Fibroblast of the aortic adventitia (primary cell): Measurements from ENCODE around the gene SEMA5B. TPM values are rescaled to one million over a fixed set of nuclear protein-coding genes. Genes with fewer than 3 reads are reported as not detected.
A peak's percentile ranks its signal among the peaks of the same experiment; 100 is the strongest.

Experiments
- DNase-seq: peaks from one replicate; pipeline ENCODE4 v3.0.0-alpha.2; 2010; ENCODE audit warnings: low read depth
- H3K4me3 ChIP-seq: 2 replicates; pipeline ENCODE4 v1.5.1; 2011; ENCODE audit warnings: low read depth, mild to moderate bottlenecking, control low read depth, low read length, moderate library complexity
- CTCF ChIP-seq: IDR thresholded peaks from 2 replicates; pipeline ENCODE4 v1.5.1; 2011; ENCODE audit warnings: mild to moderate bottlenecking, low read length, control low read depth, inconsistent platforms; ENCODE audit not compliant: insufficient read depth
- total RNA-seq: library from RNA; depleted of rRNA; stranded (reverse); fragments of >200 nt; gene quantifications from 2 replicates; pipeline ENCODE4 v1.2.3, GENCODE V29; 2012; ENCODE audit warnings: low replicate concordance

Gene SEMA5B
- total RNA-seq, 1 donor: 0.18 TPM

DNA sequence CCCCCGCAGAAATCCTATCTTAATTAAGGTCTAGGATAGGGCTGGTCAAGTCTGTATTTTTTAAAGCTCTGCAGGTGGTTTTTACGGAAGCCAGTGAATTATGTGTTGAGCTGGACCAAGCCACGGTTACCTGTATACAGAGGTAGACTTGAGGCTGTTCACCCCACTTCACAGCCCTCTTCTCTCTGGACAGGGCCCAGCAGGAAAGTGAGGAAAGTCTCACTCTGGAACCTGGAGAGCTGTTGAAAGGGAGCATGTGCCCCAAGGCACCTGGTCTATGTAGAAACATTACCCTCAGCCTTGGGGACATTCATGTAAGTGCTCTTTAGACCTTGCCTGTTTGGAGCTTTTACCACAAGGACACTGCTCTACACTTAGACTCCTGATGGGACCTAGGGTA, 6.9 kb downstream of the SEMA5B start:
- H3K4me3 ChIP-seq: no peak overlapping the region
- TF ChIP-seq CTCF: no peak
- no peak for DNase-seq

- H3K4me3 ChIP-seq: no peak overlapping the region
- no peak for TF ChIP-seq CTCF
- no peak for DNase-seq
These were observed 8.0 kb downstream of the SEMA5B start for GRCh38 chr3:123019591-123019990.

DNA sequence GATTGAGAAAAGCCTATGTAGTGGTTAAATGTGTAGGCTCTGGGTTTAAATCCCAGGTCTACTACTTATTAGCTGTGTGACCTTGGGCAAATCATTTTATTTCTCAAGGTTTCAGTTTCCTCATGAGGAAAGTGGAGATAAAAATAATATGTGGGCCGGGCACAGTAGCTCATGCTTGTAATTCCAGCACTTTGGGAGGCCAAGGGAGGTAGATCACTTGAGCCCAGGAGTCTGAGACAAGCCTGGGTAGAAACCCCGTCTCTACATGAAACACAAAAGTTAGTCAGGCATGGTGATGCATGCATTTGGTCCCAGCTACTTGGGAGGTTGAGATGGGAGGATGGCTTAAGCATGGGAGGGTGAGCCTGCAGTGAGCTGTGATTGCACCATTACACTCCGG, 8.4 kb downstream of the SEMA5B start:
- TF ChIP-seq CTCF: no peak
- DNase-seq: no peak
- no peak overlapping the region for H3K4me3 ChIP-seq

- TF ChIP-seq CTCF: no peak
- DNase-seq: peak; percentile 16
- H3K4me3 ChIP-seq: no peak overlapping the region
These were observed 8.9 kb downstream of the SEMA5B start for GRCh38 chr3:123018683-123019082.

DNA sequence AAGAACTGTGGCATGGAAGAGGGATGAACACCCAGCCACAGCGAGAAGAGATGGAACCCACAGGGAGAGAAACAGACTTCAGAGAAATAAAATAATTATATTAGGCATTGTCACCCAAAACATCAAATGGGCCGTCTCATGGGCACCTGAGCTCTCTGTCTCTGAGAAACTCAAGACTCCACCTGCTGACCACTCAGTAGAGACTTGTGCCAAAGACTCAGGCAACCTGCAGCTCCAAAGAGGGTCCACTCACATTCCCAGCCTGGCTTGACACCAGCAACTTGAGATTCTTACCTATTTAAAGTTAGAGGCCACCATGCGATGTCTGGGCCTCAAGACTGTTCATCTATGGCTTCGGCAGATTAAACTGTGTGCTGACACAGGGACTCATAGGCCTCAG, 12.0 kb downstream of the SEMA5B start:
- no peak overlapping the region for H3K4me3 ChIP-seq
- TF ChIP-seq CTCF: no peak
- DNase-seq: no peak

DNA sequence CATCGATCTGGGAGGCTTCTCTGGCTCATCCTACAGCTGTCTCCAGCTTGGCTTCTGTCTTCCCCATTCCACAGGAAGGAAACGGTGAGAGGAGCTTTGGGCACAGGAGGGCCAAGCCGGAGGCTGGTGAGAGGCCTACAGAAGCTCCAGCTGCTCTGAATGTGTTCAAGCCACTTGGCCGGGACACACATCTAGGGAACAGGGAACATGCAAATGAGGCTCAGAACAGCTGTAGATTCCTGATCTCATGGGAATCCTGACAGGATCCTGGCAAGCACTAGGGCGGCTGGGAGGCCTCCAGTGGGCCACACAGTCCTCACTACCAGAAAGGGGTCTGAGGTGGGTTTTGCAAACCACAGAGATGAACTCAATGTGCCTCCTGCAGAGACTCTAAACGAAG, 13.7 kb downstream of the SEMA5B start:
- no peak for DNase-seq
- H3K4me3 ChIP-seq: no peak overlapping the region
- TF ChIP-seq CTCF: no peak

- TF ChIP-seq CTCF: no peak
- no peak overlapping the region for H3K4me3 ChIP-seq
- DNase-seq: no peak
These were observed 14.9 kb downstream of the SEMA5B start for GRCh38 chr3:123012652-123013051.
